ENCODE measurements around the gene MACROD1. TPM values are rescaled to one million over a fixed set of nuclear protein-coding genes. Genes with fewer than 3 reads are reported as not detected.
"Not testable (repeated sequence)": the region's sequence is repeated elsewhere in the genome, so short reads cannot be mapped to it uniquely, and the experiment has no call there.

Gene MACROD1
- total RNA-seq, 4 donors from 2014 or later, result 28.8 to 70.7 (median 33.7) TPM

GRCh38 chr11:63969461-63969860 is 196.5 kb downstream of the MACROD1 start:
- no peak for TF ChIP-seq POLR2AphosphoS5 (IDR thresholded peaks at IDR 0.05)
- 92% methylated on average over 2 of the region's 2 CpGs for WGBS
- no peak overlapping the region for H3K4me3 ChIP-seq
- H3K36me3 ChIP-seq, result no peaks in the 10 kb centered on the region
- DNase-seq (ENCODE audit: extremely low spot score), result no peak
- no peaks in the 10 kb centered on the region for H3K9me3 ChIP-seq
- peaks cover 0 to 10% (median 2%) of the 10 kb centered on the region in 4 donors for H3K27me3 ChIP-seq
- intact Hi-C loops (cut with DNase I), result no loop called here
- peaks cover 0 to 4% (median 4%) of the 10 kb centered on the region in 4 donors for H3K4me1 ChIP-seq
- H3K27ac ChIP-seq (replicated peaks in 1 of 4), result no peak overlapping the region

GRCh38 chr11:63966444-63966843 is 199.5 kb downstream of the MACROD1 start:
- intact Hi-C loops (cut with DNase I), result no loop called here
- Histone ChIP-seq H3K4me3 (no peak overlapping the region), H3K27ac (replicated peaks in 1 of 4) (no peak overlapping the region), H3K4me1 (peaks cover 0 to 8% (median 4%) of the 10 kb centered on the region in 4 donors), H3K27me3 (peaks cover 0 to 9% (median 2%) of the 10 kb centered on the region in 4 donors), H3K36me3 (no peaks in the 10 kb centered on the region), H3K9me3 (no peaks in the 10 kb centered on the region)
- TF ChIP-seq POLR2AphosphoS5 (IDR thresholded peaks at IDR 0.05) (no peak), CTCF (IDR thresholded peaks at IDR 0.05) (no peak), POLR2A (IDR thresholded peaks at IDR 0.05; ENCODE audit: low read depth) (no peak), EP300 (IDR thresholded peaks at IDR 0.05) (no peak)
- DNase-seq (ENCODE audit: extremely low spot score), result no peak
- WGBS, result 94% methylated on average over 1 of the region's 1 CpG

GRCh38 chr11:63963895-63964294 is 202.0 kb downstream of the MACROD1 start:
- H3K4me3 ChIP-seq; H3K36me3 ChIP-seq; DNase-seq (ENCODE audit: extremely low spot score); H3K27ac ChIP-seq (replicated peaks in 1 of 4); H3K4me1 ChIP-seq; H3K9me3 ChIP-seq; intact Hi-C loops (cut with DNase I); H3K27me3 ChIP-seq: not testable (repeated sequence)
- 96% methylated on average over 4 of the region's 4 CpGs for WGBS

- no peak for DNase-seq (ENCODE audit: extremely low spot score)
- Histone ChIP-seq H3K4me1 (peaks cover 0 to 9% (median 4%) of the 10 kb centered on the region in 4 donors), H3K27me3 (peaks cover 0 to 5% (median 0%) of the 10 kb centered on the region in 4 donors), H3K36me3 (no peaks in the 10 kb centered on the region), H3K4me3 (no peak overlapping the region), H3K27ac (replicated peaks in 1 of 4) (no peak overlapping the region), H3K9me3 (no peaks in the 10 kb centered on the region)
- intact Hi-C loops (cut with DNase I), result no loop called here
- TF ChIP-seq POLR2A (IDR thresholded peaks at IDR 0.05; ENCODE audit: low read depth), result no peak
- no peak for TF ChIP-seq CTCF (IDR thresholded peaks at IDR 0.05)
- no peak for TF ChIP-seq EP300 (IDR thresholded peaks at IDR 0.05)
- no peak for TF ChIP-seq POLR2AphosphoS5 (IDR thresholded peaks at IDR 0.05)
- WGBS, result 54% methylated on average over 15 of the region's 19 CpGs
These were observed 204.1 kb downstream of the MACROD1 start for GRCh38 chr11:63961608-63962412.

- Histone ChIP-seq H3K36me3 (peaks cover 14 to 36% (median 34%) of the 10 kb centered on the region in 4 donors), H3K27me3 (peaks cover 0 to 5% (median 0%) of the 10 kb centered on the region in 4 donors), H3K4me3 (no peak overlapping the region), H3K9me3 (no peaks in the 10 kb centered on the region), H3K4me1 (peaks cover 0 to 9% (median 4%) of the 10 kb centered on the region in 4 donors), H3K27ac (replicated peaks in 1 of 4) (no peak overlapping the region)
- no peak for DNase-seq (ENCODE audit: extremely low spot score)
- intact Hi-C loops (cut with DNase I), result no loop called here
- TF ChIP-seq POLR2A (IDR thresholded peaks at IDR 0.05; ENCODE audit: low read depth) (no peak), POLR2AphosphoS5 (IDR thresholded peaks at IDR 0.05) (no peak), EP300 (IDR thresholded peaks at IDR 0.05) (no peak), CTCF (IDR thresholded peaks at IDR 0.05) (no peak)
- 94% methylated on average over 2 of the region's 5 CpGs for WGBS
These were observed 207.9 kb downstream of the MACROD1 start for GRCh38 chr11:63958008-63958407.

Data from esophagus muscularis mucosa (tissue), 4 donors.